ENCODE measurements around the gene FBXW2.

GRCh38 chr9:120733190-120733589 is 60.0 kb downstream of the FBXW2 start:
- TF ChIP-seq SUZ12 (IDR thresholded peaks at IDR 0.05): no peak
- TF ChIP-seq TARDBP (IDR thresholded peaks at IDR 0.05): no peak
- no peak for TF ChIP-seq FOXK2 (IDR thresholded peaks at IDR 0.05)
- TF ChIP-seq SP1 (IDR thresholded peaks at IDR 0.05): no peak
- no peak for TF ChIP-seq PKNOX1 (IDR thresholded peaks at IDR 0.05)
